ENCODE data around the gene TUBA8.
"Not testable (repeated sequence)": the region's sequence is repeated elsewhere in the genome, so short reads cannot be mapped to it uniquely, and the experiment has no call there.

Gene TUBA8

DNA sequence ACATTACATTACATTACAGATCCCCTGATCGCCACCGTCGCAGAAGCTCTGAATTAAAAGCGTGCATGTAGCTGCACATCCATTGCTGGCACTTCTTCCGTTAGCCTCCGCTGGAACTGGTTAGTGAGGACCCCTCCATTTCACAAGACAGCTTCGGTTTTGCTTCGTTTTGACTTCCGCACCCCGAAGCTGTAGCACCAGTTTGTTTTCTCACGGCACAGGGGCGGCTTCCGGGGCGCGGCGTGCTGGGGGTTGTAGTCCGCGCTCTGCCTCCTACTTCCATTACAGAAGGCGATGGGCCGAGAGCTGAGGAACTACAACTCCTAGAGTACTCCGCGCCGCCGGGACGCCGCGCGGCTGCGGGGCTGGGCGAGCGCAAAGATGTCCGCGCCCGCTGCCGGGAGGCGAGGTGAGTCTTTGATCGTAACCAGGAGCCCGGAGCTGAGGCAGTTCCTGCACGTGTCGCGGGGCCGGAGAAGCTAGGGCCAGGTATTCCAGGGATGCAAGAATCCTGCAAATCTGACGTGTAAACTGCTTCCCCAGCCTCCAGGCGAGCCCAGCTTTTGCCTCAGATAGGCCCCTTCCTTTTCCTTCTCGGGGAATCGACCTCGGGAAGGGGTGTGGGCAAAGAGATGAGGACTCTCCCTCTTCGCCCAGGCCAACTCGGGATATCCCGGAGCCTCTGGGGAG, 32.8 kb upstream of the TUBA8 start, which contains the start of gene PEX26:
Gene PEX26, plus strand, starts transcription at position 352 of the 690 bp plus-strand sequence. CDS start 387 bp downstream, outside the sequence.
- peak; percentile 96 for DNase-seq

DNA sequence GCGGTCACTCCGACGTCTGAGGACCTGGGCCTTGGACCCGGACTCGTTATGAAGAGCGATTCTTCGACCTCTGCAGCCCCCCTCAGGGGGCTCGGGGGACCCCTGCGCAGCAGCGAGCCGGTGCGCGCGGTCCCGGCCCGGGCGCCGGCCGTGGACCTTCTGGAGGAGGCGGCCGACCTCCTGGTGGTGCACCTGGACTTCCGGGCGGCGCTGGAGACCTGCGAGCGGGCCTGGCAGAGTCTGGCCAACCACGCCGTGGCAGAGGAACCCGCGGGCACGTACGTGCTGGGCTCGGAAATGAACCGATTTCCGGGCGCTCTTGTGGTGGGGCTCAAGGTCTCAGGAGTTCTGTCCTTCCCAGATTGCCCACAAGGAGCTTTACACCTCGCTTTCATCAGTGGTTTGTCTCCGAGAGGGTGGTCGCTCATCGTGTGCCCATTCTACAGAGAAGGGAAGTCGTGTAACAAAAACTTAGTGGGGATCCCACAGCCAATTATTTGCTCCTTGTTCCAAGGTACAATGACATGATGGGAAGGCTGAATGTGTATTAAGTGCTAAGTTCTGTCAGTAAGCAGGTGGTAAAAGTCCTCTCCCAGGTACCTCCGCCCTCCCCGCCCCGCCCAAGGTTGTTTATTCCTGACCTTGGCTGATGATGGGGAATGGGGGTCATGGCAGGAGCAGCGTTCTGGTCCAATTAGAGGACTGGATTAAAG, 32.1 kb upstream of the TUBA8 start:
- DNase-seq: peak; percentile 77

DNA sequence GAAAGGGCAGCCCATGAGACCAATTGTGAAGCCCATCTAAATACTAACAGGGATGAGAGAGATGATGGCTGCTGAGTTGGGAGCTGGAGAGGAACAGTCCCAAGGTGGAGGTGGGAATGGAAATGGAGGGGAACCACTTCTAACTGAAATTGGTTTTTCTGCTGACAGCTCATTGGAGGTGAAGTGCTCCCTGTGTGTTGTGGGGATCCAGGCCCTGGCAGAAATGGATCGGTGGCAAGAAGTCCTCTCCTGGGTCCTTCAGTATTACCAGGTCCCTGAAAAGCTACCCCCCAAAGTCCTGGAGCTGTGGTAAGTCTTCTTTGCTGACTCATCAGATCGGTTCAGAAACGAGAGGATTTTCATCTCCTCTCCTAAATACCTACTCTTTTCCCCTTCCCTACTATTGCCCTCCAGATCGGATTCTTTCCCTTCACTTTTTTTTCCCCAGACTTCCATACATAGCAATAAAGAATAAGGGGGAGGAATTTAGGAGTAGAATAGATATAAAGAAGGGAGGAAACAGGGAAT, 30.8 kb upstream of the TUBA8 start:
- no peak for DNase-seq

DNA sequence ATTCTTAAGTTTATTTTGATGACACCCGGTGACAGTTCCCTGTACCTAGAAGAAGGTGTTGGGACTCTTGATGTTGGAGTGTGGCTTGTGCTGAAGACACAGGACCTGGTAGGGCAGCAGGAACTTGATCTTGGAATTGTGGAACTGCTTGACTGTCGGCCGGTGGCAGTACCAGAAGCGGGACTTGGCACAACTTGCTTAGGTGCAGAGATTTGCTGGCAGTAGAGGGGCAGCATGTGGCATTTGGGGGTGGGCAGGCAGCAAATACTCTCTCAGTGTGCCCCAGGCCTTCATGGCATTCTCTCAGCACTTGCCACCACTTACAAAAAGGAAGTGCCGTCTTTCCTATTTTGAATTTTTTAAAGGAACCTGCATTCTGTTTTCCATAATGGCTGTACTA, 29.2 kb upstream of the TUBA8 start:
- DNase-seq: no peak

DNA sequence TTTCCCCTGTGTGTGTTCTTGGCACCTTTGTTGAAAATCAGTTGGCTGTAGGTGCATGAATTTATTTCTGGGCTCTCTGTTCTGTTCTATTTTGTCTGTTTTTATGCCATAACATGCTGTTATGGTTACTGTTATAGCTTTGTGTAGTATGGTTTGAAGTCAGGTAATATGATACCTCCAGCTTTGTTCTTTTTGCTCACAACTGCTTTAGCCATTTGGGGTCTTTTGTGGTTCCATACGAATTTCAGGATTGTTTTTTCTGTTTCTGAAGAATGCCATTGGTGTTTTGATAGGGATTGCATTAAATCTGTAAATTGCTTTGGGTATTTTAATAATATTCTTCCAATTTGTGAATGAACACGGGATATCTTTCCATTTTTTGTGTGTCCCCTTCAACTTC, 28.1 kb upstream of the TUBA8 start:
- no peak for DNase-seq

DNA sequence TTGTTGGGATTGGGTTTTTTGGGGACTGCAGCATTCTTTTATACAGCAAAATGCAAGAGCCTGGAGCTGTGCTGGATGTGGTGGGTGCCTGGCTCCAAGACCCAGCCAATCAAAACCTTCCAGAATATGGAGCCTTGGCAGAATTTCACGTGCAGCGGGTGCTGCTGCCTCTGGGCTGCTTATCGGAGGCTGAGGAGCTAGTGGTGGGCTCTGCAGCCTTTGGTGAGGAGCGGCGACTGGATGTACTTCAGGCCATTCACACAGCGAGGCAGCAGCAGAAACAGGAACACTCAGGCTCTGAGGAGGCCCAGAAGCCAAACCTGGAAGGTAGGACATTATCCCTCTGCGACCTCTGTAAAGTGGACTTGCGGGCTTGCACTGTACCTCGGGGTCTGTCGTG, 27.2 kb upstream of the TUBA8 start:
- DNase-seq: no peak

DNA sequence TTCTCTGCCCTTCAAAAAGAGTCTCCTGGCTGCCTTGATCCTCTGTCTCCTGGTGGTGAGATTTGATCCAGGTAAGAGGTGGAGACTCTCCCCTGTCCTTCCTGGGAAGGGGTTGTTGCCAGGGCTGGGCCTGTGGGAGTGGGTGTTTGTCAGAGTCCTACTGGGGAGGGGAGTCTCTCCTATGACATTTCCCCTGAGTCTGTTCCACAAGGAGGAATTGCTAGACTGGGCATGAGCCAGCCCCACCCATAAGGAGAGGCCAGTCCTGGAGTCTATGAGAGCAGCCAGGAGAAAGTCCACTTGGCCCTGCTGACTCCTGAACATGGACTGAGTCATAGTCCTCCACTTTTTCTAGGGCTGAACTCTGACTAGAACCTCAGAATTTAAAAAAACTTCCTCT, 25.4 kb upstream of the TUBA8 start:
- DNase-seq: no peak

DNA sequence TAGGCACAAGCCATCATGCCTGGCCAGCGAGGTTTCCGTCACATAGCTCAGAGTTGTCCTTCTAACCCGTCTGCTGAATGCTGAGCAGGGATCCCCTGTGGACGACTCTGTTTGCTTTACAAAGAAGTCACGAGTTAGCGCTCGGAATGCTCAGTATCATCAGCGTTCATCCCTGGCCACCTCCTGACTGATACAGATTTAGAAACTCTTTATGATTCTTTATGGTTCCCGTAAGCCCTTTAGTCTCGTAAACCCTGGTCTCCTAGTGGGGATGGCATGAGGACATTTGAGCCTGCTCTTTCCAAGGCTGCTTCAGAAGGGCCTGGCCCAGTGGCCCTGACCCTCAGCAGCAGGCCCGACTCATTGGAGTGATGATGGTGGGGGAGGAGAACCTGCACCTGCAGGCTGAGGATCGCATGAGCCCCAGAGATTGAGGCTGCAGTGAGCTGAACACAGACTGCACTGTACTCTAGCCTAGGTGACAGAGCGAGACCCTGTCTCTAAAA, 23.2 kb upstream of the TUBA8 start:
- DNase-seq: no peak

DNA sequence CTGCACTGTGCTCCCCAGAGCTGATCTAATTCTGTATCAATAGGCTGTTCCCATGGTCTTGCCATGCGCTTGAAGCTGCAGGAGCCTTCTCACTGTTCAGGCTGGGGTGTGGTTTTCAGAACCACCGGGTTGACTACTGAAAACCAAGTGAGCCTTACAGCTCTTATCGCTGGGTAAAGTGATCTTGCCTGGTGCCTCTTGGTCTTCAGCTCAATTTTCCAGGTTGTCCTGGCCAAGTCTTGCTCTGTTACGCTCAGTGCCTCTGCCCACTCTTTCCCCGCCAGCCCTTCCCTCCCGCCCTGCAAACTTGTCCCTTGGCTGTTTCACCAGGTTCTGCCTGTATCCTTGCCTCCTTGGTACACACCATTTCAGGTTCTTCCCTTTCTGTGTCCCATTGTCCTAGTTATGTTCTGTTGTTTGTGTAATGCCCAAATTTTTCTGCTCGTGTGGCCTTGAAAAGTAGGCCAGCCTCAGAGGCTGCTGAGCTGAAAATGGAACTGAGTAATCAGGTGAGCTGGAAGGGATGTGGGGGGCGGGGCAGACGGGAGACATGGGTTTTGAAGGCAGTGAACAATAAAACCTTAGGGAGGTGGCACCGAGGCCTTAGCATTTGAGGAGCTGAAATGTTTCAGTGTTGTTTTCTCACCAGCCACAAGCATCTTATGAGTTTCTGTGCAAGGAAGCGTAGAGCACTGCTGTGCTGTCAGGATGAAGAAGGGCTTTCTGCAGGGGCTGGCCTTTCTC, 21.6 kb upstream of the TUBA8 start:
- no peak for DNase-seq

DNA sequence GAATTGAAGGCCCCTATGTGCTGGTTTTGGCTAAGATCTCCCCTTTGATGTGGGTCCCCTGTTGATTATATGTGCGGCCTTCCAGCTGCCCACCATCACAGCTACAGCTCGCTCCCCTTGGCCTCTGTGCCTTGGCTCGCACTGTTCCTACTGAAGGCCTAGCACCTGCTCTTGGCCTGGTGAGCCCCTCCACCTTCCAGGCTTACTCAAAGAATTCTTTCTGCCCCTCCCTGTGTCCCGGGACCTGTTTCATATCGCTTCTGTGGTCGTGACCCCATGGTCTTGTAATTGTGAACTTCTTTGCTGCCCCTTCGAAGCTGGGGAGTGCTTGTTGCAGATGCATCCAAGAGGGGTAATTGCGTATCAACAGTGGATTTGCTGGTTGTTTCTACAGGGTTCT, 20.3 kb upstream of the TUBA8 start:
- no peak for DNase-seq

DNA sequence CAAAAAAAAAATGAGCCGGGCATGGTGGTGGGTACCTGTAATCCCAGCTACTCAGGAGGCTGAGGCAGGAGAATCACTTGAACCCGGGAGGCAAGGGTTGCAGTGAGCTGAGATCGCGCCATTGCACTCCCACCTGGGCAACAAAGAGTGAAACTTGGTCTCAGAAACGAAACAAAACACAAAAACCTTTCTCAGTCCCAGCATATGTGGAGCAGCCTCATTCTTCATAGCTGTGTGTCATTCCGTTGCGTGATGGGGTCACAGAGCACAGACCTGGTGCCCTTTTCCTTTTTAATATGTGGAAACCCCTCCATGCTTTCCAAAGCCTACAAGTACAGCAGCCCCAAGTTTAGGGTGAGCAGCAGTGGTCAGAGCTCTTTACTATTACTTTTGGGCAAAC, 19.1 kb upstream of the TUBA8 start:
- no peak for DNase-seq

DNA sequence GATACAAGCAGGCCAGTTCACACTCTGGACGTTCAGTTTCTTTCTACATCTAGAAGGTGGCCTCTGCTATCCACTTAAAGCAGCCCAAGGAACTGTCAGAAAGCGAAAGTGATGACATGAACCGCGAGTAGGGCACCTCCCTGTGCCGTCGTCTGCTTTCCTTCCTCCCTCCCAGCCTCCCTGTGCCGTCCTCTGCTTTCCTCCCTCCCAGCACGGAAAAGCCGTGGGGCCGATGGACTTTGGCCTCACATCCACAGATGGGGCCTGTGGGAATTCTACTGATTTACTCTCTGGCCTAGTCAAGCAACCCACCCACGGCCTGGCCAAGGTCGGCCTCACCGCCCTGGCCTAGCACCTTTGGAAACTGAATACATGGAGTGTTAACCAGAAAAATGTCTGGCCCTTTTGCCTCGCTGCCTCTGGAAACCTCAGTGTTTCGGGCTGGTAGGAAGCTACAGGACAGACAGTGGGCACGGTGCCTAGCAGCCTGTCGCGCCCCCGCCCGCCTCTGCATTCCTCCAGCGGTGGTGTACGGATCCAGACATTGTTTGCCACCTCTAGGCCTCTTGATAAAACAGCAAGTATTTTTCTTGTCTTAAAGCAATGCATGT, 18.6 kb upstream of the TUBA8 start:
- DNase-seq: no peak

DNA sequence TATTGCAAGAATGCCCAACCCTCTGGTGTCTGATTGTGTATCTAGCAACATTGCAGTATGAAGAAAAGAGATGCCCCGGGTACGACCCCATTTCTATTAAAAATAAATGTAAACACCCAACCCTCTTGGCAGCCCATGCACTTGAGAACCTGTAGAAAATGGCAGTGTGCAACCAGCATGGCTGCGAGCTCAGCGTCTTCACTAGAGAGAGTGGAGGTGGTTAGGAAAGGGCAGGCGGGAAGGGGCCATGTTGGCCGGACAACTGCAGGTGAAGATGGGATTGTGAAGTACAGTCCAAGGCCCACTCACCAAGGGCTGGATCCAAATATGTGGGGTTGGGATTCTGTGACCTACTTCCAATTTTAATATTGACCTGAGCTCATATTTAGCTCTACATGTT, 16.9 kb upstream of the TUBA8 start:
- no peak for DNase-seq

DNA sequence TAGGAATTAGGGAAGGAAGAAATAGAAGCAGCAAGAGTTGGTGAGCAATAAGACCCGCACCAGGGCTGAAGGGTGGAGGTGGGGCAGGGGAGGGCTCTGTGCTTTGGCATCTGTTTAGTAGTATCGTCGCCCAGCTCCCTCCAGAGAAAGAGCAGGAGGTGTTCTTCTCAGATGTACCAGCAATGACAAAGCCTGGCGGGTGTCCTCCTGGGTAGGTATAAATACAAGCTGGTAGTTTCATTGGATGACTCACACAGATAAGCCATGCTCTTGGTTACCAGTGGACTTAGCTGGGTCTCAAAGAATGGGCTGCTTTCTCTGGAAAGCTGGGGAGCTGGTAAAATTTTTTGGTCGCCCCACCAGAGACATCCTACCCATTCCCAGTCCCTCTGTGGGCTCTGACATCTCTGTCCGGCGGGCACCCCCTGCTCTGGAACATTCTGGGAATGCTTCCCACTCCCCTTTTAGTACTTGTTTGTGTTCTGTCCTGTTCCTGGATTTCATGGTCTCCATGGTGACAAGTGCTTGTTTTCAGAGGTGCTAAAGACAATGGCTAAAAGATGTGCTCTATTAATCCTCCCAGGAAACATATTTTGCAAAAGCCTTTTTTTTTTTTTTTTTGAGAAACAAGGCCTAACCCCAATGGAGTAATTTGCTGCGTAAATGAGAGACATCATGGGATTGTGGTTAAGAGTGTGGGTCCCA, 15.4 kb upstream of the TUBA8 start:
- peak; percentile 27 for DNase-seq

DNA sequence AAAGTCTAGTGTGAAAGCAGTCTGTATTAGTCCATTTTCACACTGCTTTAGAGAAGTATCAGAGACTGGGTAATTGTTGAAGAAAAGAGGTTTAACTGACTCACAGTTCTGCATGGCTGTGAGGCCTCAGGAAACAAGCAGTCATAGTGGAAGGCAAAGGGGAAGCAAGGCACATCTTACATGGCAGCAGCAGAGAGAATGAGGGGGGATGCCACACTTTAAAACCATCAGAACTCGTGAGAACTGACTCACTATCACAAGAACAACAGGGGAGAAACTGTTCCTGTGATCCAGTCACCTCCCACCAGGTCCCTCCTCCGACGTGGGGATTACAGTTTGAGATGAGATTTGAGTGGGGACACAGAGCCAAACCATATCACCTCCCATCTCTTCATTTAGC, 13.8 kb upstream of the TUBA8 start:
- no peak for DNase-seq

DNA sequence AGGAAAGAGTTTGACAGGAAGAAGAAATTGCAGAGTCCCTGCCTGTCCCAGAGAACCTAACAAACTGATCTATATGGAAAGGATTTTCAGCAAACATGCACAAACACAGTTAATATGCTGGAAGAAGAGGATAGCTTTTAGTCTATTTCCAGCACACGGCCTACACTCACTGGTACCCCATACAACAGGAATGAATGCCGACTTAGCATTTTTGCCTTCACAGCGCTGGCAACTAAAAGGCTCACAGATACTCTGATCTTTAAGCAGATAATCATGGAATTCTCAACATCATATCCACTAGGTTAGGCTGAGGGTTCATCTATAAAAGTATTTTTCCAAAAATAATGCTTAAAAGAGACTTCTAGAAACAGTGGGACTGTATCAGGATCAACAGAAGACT, 9.8 kb upstream of the TUBA8 start:
- DNase-seq: no peak

DNA sequence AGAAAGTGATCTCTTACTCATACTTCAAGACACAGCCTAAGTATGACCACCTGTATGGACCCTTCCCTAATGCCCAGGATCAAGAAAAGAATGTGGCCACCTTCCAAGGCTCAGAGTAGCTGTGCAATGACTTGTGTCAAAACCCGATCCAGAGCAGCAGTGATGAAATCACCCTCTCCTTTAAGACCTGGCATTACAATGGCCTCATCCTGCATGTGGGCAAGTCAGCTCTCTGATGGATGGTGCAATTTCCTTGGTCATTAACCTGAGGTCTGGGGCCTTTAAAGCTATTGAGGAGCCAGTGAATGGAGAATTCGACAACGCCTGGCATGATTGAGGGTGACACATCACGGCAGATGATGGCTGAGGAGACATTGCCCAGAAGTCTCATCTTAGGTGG, 9.1 kb upstream of the TUBA8 start:
- no peak for DNase-seq

DNA sequence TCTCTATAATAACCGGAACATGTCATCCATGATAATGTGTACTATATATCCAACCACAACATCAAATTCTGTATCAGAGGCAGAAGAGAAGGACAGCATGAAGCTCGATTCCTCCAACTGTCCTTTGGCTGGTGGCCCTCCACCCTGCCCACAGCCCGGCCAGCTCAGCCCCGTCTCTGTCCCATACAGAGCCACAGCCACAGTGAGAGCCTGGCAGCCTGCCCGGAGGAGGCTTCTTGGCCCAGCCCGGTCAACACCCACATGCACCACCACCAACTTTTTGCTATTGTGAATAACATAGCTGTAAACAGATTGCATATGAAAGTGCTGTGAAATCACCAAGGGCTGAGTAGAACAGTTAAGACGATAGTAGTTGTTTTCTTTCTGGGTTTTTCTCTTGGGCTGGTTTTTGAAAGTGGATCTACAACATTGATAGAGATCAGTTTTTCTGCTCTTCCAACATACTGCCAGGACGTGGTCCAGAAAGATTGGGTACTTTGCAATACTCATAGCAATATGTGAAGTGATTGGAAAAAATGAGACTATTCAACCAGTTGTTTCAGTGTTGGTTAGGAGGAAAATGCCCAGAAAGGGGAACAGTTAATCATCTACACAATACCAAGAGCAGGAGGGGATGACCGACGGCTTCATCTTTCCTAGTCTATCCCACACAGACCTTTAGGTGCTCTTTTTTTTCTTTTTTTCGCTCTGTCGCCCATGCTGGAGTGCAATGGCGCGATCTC, 6.9 kb upstream of the TUBA8 start:
- no peak for DNase-seq

DNA sequence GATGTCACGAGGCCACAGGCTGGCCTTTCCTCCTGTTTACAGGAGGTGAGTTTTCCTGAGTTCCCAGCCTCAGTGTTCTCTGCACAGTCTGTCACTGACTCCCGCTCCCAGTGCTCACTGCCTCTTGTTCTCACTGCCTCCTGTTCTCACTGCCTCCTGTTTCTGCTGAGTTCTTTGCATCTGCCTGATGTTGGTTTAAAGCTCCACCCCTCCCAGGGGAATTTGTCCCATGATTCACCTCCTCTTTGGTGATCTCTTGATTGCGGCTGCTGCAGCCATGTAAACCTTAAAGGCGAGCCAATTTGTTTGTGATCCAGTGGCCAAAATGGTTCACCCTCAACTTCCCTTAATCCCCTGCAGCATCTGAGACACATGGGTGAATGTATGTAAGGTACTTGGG, 6.0 kb upstream of the TUBA8 start:
- DNase-seq: no peak

DNA sequence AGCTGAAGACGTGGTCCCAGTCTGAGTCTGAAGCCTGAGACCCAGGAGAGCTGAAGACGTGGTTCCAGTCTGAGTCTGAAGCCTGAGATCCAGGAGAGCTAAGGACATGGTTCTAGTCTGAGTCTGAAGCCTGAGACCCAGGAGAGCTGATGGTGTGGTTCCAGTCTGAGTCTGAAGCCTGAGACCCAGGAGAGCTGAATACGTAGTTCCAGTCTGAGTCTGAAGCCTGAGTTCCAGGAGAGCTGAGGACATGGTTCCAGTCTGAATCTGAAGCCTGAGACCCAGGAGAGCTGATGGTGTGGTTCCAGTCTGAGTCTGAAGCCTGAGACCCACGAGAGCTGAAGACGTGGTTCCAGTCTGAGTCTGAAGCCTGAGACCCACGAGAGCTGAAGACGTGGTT, 4.6 kb upstream of the TUBA8 start:
- DNase-seq: not testable (repeated sequence)

DNA sequence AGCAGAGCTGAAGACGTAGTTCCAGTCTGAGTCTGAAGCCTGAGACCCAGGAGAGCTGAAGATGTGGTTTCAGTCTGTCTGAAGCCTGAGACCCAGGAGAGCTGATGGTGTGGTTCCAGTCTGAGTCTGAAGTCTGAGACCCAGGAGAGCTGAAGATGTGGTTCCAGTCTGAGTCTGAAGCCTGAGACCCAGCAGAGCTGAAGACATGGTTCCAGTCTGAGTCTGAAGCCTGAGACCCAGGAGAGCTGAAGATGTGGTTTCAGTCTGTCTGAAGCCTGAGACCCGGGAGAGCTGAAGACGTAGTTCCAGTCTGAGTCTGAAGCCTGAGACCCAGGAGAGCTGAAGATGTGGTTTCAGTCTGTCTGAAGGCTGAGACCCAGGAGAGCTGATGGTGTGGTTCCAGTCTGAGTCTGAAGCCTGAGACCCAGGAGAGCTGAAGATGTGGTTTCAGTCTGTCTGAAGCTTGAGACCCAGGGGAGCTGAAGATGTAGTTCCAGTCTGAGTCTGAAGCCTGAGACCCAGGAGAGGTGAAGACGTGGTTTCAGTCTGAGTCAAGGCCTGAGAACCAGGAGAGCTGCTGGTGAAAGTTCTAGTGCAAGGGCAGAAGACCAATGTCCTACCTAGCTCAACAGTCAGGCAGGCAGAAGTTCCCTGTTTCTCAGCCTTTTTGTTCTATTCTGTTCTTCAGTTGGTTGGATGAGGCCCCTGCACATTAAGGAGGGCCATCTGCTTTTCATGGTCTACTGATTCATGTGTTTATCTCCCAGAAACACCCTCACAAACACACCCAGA, 3.9 kb upstream of the TUBA8 start:
- DNase-seq: not testable (repeated sequence)

Measured in DMS53 (cell line).